ENCODE results near the gene TPCN2.
"Not testable (repeated sequence)": the region's sequence is repeated elsewhere in the genome, so short reads cannot be mapped to it uniquely, and the experiment has no call there.

The TPCN2 gene

DNA sequence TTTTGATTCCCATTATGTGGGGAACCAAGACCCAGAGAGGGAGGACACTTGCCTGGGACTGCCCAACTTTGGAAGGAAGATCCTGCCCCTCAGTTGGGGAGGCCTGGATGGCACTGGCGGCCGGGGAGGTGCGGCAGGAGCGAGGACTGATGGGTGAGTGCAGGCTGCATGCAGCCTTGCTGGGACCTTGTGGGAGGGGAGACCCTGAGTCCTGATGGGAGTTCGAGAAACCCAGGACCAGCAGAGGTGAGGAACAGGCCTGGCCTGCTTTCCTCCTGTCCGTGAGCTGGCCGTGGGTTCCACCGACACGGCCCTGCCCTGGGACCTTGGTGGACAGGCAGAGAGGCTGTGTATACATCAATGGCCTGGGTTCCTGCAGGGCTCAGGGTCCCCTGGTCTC is 87.7 kb downstream of the TPCN2 start:
- Histone ChIP-seq H3K27me3 (ENCODE audit: insufficient read depth, low read depth) (no peaks in the 10 kb centered on the region), H3K9ac (no peak overlapping the region), H3K4me2 (no peak overlapping the region), H3K79me2 (ENCODE audit: insufficient read depth, low read depth) (no peaks in the 10 kb centered on the region), H4K20me1 (ENCODE audit: insufficient read depth) (no peaks in the 10 kb centered on the region), H3K4me1 (ENCODE audit: low read depth, poor library complexity, severe bottlenecking) (no peaks in the 10 kb centered on the region), H2AFZ (ENCODE audit: low read depth) (no peak overlapping the region), H3K4me3 (IDR thresholded peaks at IDR 0.05; ENCODE audit: insufficient read depth, low read depth, low read length) (no peak overlapping the region), H3K36me3 (ENCODE audit: insufficient read depth) (no peaks in the 10 kb centered on the region), H3K27ac (no peak overlapping the region)
- TF ChIP-seq, protein P1, sequence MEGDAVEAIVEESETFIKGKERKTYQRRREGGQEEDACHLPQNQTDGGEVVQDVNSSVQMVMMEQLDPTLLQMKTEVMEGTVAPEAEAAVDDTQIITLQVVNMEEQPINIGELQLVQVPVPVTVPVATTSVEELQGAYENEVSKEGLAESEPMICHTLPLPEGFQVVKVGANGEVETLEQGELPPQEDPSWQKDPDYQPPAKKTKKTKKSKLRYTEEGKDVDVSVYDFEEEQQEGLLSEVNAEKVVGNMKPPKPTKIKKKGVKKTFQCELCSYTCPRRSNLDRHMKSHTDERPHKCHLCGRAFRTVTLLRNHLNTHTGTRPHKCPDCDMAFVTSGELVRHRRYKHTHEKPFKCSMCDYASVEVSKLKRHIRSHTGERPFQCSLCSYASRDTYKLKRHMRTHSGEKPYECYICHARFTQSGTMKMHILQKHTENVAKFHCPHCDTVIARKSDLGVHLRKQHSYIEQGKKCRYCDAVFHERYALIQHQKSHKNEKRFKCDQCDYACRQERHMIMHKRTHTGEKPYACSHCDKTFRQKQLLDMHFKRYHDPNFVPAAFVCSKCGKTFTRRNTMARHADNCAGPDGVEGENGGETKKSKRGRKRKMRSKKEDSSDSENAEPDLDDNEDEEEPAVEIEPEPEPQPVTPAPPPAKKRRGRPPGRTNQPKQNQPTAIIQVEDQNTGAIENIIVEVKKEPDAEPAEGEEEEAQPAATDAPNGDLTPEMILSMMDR (conservative IDR thresholded peaks at IDR 0.05; ENCODE audit: low read depth, low read length) = no peak

DNA sequence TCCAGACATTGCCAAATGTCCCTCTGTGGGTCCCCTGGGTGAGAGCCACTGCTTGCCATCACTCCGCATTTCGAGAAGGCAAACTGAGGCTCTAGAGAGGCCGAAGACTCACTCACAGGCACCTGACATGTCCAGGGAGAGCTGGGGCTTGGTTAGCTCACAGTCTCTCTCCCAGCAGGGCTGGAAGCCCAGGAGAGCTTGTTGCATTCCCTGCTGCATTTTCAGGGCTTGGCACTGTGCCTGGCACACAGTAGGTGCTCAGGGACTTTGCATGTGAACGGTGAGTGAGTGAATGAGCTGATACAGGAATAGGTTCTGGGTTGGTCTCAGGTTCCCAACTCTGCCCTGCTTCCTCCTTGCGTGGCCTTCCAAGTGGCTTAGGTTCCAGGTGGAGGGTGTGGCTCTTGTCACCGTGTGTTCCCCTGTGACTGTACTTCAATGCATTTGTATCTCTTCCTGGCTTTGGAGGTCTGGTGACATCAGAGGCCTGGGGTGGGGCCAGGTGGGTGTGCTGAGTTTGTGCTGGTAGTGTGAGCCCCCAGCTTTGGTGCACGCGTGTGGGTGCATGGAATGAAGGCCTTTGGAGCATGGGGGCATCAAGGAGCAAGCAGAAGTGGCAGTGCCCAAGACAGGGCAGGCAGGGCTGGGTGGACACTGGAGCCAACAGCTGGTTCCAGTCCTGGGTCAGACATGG is 88.6 kb downstream of the TPCN2 start:
- H3K27ac ChIP-seq = no peak overlapping the region
- no peak overlapping the region for H3K4me2 ChIP-seq
- no peaks in the 10 kb centered on the region for H3K79me2 ChIP-seq (ENCODE audit: insufficient read depth, low read depth)
- no peaks in the 10 kb centered on the region for H3K36me3 ChIP-seq (ENCODE audit: insufficient read depth)
- H3K4me1 ChIP-seq (ENCODE audit: low read depth, poor library complexity, severe bottlenecking) = no peaks in the 10 kb centered on the region
- H3K4me3 ChIP-seq (IDR thresholded peaks at IDR 0.05; ENCODE audit: insufficient read depth, low read depth, low read length) = no peak overlapping the region
- H3K9ac ChIP-seq = no peak overlapping the region
- H4K20me1 ChIP-seq (ENCODE audit: insufficient read depth) = no peaks in the 10 kb centered on the region
- H3K27me3 ChIP-seq (ENCODE audit: insufficient read depth, low read depth) = no peaks in the 10 kb centered on the region
- H2AFZ ChIP-seq (ENCODE audit: low read depth) = no peak overlapping the region
- TF ChIP-seq, protein P1 (conservative IDR thresholded peaks at IDR 0.05; ENCODE audit: low read depth, low read length) = no peak

DNA sequence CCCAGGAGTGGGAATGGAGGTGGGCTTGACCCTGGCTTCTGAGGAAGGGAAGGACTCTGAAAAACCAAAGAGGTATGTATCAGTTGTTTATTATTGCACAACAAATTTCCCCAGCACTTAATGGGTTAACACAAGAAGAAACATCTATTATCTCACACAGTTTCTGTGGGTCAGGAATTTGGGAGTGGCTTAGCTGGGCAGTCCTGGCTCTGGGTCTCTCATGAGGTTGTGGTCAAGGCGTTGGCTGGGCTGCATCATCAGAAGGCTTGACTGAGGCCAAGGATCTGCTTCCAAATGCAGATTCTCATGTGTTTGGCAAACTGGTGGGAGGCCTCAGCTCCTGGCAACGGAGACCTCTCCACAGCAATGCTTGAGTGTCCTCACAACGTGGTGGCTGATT is 89.5 kb downstream of the TPCN2 start:
- no peak overlapping the region for H3K4me2 ChIP-seq
- H3K4me1 ChIP-seq (ENCODE audit: low read depth, poor library complexity, severe bottlenecking) = no peaks in the 10 kb centered on the region
- no peaks in the 10 kb centered on the region for H3K79me2 ChIP-seq (ENCODE audit: insufficient read depth, low read depth)
- no peaks in the 10 kb centered on the region for H3K36me3 ChIP-seq (ENCODE audit: insufficient read depth)
- H3K27ac ChIP-seq = no peak overlapping the region
- TF ChIP-seq, protein P1 (conservative IDR thresholded peaks at IDR 0.05; ENCODE audit: low read depth, low read length) = no peak
- no peak overlapping the region for H2AFZ ChIP-seq (ENCODE audit: low read depth)
- H4K20me1 ChIP-seq (ENCODE audit: insufficient read depth) = no peaks in the 10 kb centered on the region
- H3K27me3 ChIP-seq (ENCODE audit: insufficient read depth, low read depth) = no peaks in the 10 kb centered on the region
- H3K4me3 ChIP-seq (IDR thresholded peaks at IDR 0.05; ENCODE audit: insufficient read depth, low read depth, low read length) = no peak overlapping the region
- H3K9ac ChIP-seq = no peak overlapping the region

DNA sequence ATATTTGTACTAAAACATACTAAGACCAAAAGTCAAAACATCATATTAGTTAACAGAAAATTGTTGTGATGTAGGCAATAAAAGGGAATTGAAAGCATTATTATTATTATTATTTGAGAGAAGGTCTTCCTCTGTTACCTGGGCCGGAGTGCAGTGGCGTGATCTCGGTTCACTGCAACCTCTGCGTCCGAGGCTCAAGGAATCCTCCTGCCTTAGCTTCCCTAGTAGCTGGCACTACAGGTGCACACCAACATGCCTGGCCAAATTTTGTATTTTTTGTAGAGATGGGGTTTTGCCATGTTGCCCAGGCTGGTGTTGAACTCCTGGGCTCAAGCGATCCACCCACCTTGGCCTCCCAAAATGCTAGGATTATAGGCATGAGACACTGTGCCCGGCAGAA is 91.4 kb downstream of the TPCN2 start:
- not testable (repeated sequence) for H2AFZ ChIP-seq (ENCODE audit: low read depth); H3K27me3 ChIP-seq (ENCODE audit: insufficient read depth, low read depth); H3K4me2 ChIP-seq; H3K79me2 ChIP-seq (ENCODE audit: insufficient read depth, low read depth); H3K4me3 ChIP-seq (IDR thresholded peaks at IDR 0.05; ENCODE audit: insufficient read depth, low read depth, low read length); H3K27ac ChIP-seq; H4K20me1 ChIP-seq (ENCODE audit: insufficient read depth); H3K9ac ChIP-seq; H3K4me1 ChIP-seq (ENCODE audit: low read depth, poor library complexity, severe bottlenecking); H3K36me3 ChIP-seq (ENCODE audit: insufficient read depth)

DNA sequence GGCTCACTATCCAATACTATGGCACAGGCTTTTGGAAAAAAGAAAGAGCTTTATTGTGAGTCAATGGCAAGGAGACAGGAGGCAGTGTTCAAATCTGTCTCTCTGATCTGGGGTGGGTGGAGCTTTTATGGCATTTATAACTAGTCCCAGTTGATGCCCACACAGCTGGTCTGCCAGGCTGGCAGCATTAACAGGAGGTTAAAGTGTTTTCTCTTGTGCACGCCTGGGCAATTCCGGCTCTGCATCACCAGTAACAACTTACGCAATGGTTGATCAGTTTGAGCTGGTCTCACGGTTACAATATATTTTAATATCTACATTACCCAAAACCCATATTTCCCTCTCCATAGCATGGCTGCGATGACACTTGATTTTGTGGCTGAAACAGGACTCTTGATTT is 91.9 kb downstream of the TPCN2 start:
- TF ChIP-seq, protein P1 (conservative IDR thresholded peaks at IDR 0.05; ENCODE audit: low read depth, low read length) = no peak
- no peaks in the 10 kb centered on the region for H3K4me1 ChIP-seq (ENCODE audit: low read depth, poor library complexity, severe bottlenecking)
- no peaks in the 10 kb centered on the region for H3K36me3 ChIP-seq (ENCODE audit: insufficient read depth)
- H3K27ac ChIP-seq = no peak overlapping the region
- no peak overlapping the region for H2AFZ ChIP-seq (ENCODE audit: low read depth)
- H3K27me3 ChIP-seq (ENCODE audit: insufficient read depth, low read depth) = no peaks in the 10 kb centered on the region
- no peak overlapping the region for H3K9ac ChIP-seq
- no peaks in the 10 kb centered on the region for H3K79me2 ChIP-seq (ENCODE audit: insufficient read depth, low read depth)
- no peak overlapping the region for H3K4me2 ChIP-seq
- no peaks in the 10 kb centered on the region for H4K20me1 ChIP-seq (ENCODE audit: insufficient read depth)
- no peak overlapping the region for H3K4me3 ChIP-seq (IDR thresholded peaks at IDR 0.05; ENCODE audit: insufficient read depth, low read depth, low read length)

Data from KMS-11 (cell line).